Duodenal mucosa (tissue), 2 donors: ENCODE results near the gene TECR.
"Not testable (repeated sequence)": the region's sequence is repeated elsewhere in the genome, so short reads cannot be mapped to it uniquely, and the experiment has no call there.

Experiments
- H3K27ac ChIP-seq: one replicate; pipeline ENCODE4 v1.7.0; 2013; ENCODE audit warnings: low read depth, low read length
- H3K27me3 ChIP-seq, 2 donors: one replicate each; pipeline ENCODE4 v1.7.0; 2013; ENCODE audit warnings: low read length in 2 of 2, control low read depth in 1 of 2; ENCODE audit not compliant: insufficient read depth in 2 of 2, control insufficient read depth in 1 of 2
- H3K36me3 ChIP-seq, 2 donors: one replicate each; pipeline ENCODE4 v1.7.0; 2013; ENCODE audit warnings: low read length in 2 of 2, control low read depth in 1 of 2; ENCODE audit not compliant: insufficient read depth in 2 of 2, control insufficient read depth in 1 of 2
- H3K4me1 ChIP-seq, 2 donors: one replicate each; pipeline ENCODE4 v1.7.0; 2013; ENCODE audit warnings: low read length in 2 of 2, control low read depth in 1 of 2; ENCODE audit not compliant: insufficient read depth in 2 of 2, control insufficient read depth in 1 of 2
- H3K4me3 ChIP-seq, 2 donors: one replicate each; pipeline ENCODE4 v1.7.0; 2013; ENCODE audit warnings: low read length in 2 of 2, low read depth in 1 of 2
- H3K9ac ChIP-seq, 2 donors: one replicate each; pipeline ENCODE4 v1.7.0; 2013; ENCODE audit warnings: low read length in 2 of 2, low read depth in 1 of 2
- H3K9me3 ChIP-seq, 2 donors: one replicate each; pipeline ENCODE4 v1.7.0; 2013; ENCODE audit warnings: low read length in 2 of 2, control low read depth in 1 of 2; ENCODE audit not compliant: control insufficient read depth in 1 of 2

TECR gene

DNA sequence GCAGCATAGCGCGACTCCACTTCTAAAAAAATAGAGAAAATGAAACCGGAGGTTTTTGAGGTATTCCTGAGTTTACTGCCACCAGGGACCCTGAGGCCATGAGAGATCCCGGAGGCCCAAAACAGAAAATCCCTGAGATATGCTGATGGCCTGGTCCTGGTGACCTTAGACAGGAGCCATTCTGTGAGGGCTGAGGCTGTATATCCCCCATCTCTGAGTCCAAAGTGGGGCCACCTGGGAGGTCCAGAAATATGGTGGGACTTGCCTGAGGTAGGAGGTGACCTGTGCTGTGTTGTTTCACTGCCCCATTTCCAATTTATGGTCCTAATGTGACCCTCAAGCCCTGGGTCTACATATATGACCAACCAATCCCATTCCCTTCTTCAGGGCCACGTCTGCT lies 55.0 kb downstream of the TECR start:
- H3K4me3 ChIP-seq, H3K36me3 ChIP-seq, H3K27ac ChIP-seq, H3K9me3 ChIP-seq, H3K9ac ChIP-seq, H3K27me3 ChIP-seq, H3K4me1 ChIP-seq: not testable (repeated sequence)

GRCh38 chr19:14585187-14585586 lies 55.8 kb downstream of the TECR start:
- not testable (repeated sequence) for H3K4me1 ChIP-seq, H3K9me3 ChIP-seq, H3K27me3 ChIP-seq, H3K4me3 ChIP-seq, H3K27ac ChIP-seq, H3K36me3 ChIP-seq, H3K9ac ChIP-seq

DNA sequence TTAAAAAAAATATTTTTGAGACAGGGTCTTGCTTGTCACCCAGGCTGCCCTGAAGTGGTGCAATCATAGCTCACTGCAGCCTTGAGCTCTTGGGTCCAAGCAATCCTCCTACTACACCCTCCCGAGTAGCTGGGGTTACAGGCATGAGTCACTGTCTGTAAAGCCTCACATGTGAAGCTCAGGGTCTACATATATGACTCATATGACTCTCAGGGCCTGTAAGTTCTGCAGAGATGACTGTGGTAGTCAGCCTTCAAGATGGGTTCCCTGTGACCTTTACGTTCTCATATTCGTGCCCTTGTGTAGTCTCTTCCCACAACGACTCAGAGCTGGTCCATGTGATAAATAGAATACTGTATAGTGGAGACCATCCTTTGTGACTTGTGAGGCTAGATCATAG lies 60.0 kb downstream of the TECR start:
- not testable (repeated sequence) for H3K4me1 ChIP-seq, H3K9me3 ChIP-seq, H3K27me3 ChIP-seq, H3K4me3 ChIP-seq, H3K27ac ChIP-seq, H3K9ac ChIP-seq, H3K36me3 ChIP-seq

DNA sequence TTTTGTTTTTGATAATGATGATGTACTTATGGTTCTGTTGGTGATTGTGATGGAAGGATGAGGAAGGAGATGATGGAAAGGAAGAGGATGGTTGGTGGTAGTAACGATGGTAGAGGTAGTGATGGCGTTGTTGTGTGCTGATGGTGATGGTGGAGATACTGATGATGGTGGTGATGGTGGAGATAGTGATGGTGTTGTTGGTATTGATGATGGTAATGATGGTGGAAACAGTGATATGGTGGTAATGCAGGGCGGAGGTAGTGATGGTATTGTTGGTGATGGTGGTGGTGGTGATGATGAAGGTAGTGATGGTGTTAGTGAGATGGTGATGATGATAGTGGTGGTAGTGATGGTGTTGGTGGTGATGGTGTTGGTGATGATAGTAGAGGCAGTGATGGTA lies 66.2 kb downstream of the TECR start:
- no peaks in the 10 kb centered on the region for H3K36me3 ChIP-seq
- no peak overlapping the region for H3K9ac ChIP-seq
- H3K4me1 ChIP-seq, result no peaks in the 10 kb centered on the region
- H3K4me3 ChIP-seq, result no peak overlapping the region
- no peaks in the 10 kb centered on the region for H3K9me3 ChIP-seq
- no peaks in the 10 kb centered on the region for H3K27me3 ChIP-seq
- H3K27ac ChIP-seq, result no peak overlapping the region

- H3K9me3 ChIP-seq, result no peaks in the 10 kb centered on the region
- no peaks in the 10 kb centered on the region for H3K27me3 ChIP-seq
- no peak overlapping the region for H3K9ac ChIP-seq
These were observed 70.3 kb downstream of the TECR start for GRCh38 chr19:14599548-14600147.

DNA sequence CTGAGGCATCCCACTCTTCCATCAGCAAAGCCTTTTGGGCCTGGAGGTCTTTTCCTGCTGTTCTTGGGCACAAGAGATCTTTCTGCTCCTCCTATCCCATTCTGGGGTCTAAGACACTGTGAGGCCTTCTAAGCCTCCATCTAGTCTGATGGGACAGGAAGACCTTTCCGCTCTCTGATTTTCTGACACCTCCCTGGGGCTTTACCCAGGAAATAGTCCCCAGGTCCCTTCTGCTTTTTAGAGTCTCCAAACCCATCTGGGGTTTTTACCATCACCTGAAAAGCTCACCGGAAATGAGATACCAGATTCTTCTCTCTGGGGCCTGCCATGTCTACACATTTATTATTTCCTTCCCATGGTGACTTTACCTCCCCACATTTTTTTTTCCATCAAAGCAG lies 74.6 kb downstream of the TECR start:
- H3K27me3 ChIP-seq, result no peaks in the 10 kb centered on the region
- no peak overlapping the region for H3K4me3 ChIP-seq
- no peak overlapping the region for H3K27ac ChIP-seq
- H3K4me1 ChIP-seq, result no peaks in the 10 kb centered on the region
- no peaks in the 10 kb centered on the region for H3K36me3 ChIP-seq
- no peak overlapping the region for H3K9ac ChIP-seq
- no peaks in the 10 kb centered on the region for H3K9me3 ChIP-seq

More at GRCh38 chr19:14599548-14600147, 70.3 kb downstream of the TECR start:
- Histone ChIP-seq H3K4me3 (no peak overlapping the region), H3K27ac (no peak overlapping the region), H3K36me3 (no peaks in the 10 kb centered on the region), H3K4me1 (no peaks in the 10 kb centered on the region)

DNA sequence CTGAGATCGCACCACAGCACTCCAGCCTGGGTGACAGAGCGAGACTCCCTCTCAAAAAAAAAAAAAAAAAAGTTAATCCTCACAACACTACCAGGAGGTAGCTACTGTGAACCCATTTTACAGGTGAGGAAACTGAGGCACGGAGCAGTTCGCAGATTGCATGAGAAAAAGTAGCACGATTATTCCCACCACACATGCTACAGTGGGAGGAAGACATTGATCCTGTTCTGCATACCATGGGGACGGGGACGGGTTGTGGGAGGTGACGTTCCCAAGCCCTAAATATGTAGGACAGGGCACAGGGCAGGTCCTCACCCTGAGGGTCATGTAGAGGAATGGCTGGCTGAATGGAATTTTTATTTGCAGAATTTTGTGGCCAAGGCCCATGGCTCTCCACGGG lies 77.2 kb downstream of the TECR start:
- Histone ChIP-seq H3K4me1 (no peaks in the 10 kb centered on the region), H3K9me3 (no peaks in the 10 kb centered on the region), H3K36me3 (no peaks in the 10 kb centered on the region), H3K9ac (no peak overlapping the region), H3K4me3 (no peak overlapping the region), H3K27me3 (no peaks in the 10 kb centered on the region), H3K27ac (no peak overlapping the region)

DNA sequence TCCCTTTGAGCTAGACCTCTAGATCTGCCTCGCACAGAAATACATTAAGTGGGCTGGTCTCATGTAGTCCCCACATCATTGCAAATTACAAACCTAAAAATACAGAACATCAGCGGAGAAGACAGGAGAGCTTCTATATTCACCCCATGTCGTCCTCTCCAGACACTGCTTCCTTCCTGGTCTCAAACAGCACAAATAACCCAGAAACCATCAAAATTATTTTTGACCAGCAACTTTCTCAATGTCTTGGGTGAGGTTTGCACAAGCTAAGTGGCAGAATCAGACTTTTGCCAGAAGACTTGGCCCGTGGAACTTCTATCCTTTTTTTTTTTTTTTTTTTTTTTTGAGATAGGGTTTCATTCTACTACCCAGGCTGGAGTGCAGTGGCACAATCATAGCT lies 81.7 kb downstream of the TECR start:
- Histone ChIP-seq H3K36me3 (no peaks in the 10 kb centered on the region), H3K27me3 (no peaks in the 10 kb centered on the region), H3K27ac (no peak overlapping the region), H3K9me3 (no peaks in the 10 kb centered on the region), H3K4me1 (no peaks in the 10 kb centered on the region), H3K9ac (no peak overlapping the region), H3K4me3 (no peak overlapping the region)

- not testable (repeated sequence) for H3K9ac ChIP-seq, H3K9me3 ChIP-seq, H3K4me1 ChIP-seq, H3K4me3 ChIP-seq, H3K36me3 ChIP-seq, H3K27me3 ChIP-seq, H3K27ac ChIP-seq
These were observed 82.8 kb downstream of the TECR start for GRCh38 chr19:14612242-14612641.

- H3K36me3 ChIP-seq, result no peaks in the 10 kb centered on the region
- no peaks in the 10 kb centered on the region for H3K4me1 ChIP-seq
- H3K4me3 ChIP-seq, result no peak overlapping the region
- no peak overlapping the region for H3K27ac ChIP-seq
- no peaks in the 10 kb centered on the region for H3K9me3 ChIP-seq
- no peak overlapping the region for H3K9ac ChIP-seq
- H3K27me3 ChIP-seq, result no peaks in the 10 kb centered on the region
These were observed 83.3 kb downstream of the TECR start for GRCh38 chr19:14612657-14613056.
